ENCODE results near the gene SLC2A13.

DNA sequence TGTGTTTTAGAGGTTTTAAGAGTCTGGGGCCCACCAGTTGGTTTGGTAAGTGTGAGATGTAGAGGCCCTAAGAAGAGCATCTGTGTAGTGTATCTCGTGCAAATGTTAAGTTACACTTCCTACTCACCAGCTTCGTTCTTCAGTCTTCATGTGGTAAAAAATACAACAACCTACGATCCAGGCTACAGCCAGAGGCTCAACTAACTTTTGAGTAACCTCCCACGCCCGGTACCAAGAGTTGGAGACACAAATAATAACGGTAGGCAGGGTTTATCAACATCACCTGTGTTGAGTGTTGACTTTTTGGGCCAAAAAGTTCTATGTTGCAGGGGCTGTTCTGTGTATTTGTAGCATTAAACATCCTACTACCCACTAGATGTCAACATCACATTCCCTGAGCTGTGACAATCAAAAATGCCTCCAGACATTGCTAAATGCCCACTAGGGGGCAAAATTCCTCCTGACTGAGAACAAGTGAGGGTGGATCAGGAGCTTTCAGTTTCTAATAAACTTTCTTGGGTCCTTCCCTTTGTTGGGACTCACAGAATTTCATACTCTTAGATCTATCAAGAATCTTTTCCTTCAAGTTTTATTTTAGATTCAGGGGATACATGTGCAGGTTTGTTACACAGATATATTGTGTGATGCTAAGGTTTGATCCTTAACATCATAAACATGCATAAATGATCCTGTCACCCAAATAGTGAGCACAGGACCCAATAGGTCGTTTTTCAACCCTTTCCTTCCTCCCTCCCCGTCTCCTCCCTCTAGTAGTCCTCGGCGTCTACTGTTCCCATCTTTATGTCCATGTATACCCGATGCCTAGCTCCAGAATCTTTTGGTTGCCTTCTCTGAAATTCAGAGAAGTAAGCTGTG lies 94.7 kb downstream of the SLC2A13 start:
- no peak for TF ChIP-seq EZH2 (IDR thresholded peaks at IDR 0.05)
- no peak for TF ChIP-seq FOXP2 (optimal IDR thresholded peaks at IDR 0.05; ENCODE audit: control extremely low read depth, extremely low read length, insufficient read depth)
- no peak for TF ChIP-seq POLR2AphosphoS5 (IDR thresholded peaks at IDR 0.05; ENCODE audit: borderline replicate concordance, low read depth, low read length)

Measured in SK-N-MC (cell line).